ENCODE results near the gene TRPM8. TPM values are rescaled to one million over a fixed set of nuclear protein-coding genes. Genes with fewer than 3 reads are reported as not detected.

Gene TRPM8
- polyA plus RNA-seq, 2 of the 4 experiments (the other 2 are of a cell fraction), result 0.25 to 0.97 TPM

- no peak for FAIRE-seq
- TF ChIP-seq ATOH8 (CRISPR knock-in tag; IDR thresholded peaks at IDR 0.05; ENCODE audit: low read depth), result no peak
- peak; percentile 58 for TF ChIP-seq CTCF (IDR thresholded peaks at IDR 0.05)
- TF ChIP-seq SMC3 (IDR thresholded peaks at IDR 0.05), result peak; percentile 65
- TF ChIP-seq TFCP2L1 (CRISPR knock-in tag; IDR thresholded peaks at IDR 0.05), result no peak
- no peak for TF ChIP-seq RCOR1 (IDR thresholded peaks at IDR 0.05; ENCODE audit: low read depth, low read length)
- peak; percentile 57 to 63 for TF ChIP-seq RAD21 (conservative IDR thresholded peaks at IDR 0.05 in 1 of 2, IDR thresholded peaks at IDR 0.05 in 1 of 2)
- WGBS (ENCODE audit: missing lambda C conversion rate), result 7% methylated on average over 2 of the region's 2 CpGs
- ChIA-PET POLR2A (no interaction called here), CTCF (interaction anchor here (0.7 to 4.9 kb wide), 11 partner anchors 11 to 68 kb away, joined by 3 to 39 read pairs (median 4); partner anchors contain the start of gene MSL3B)
- peak; percentile 45 to 50 for DNase-seq (ENCODE audit: low read depth in 1 of 2, low spot score in 1 of 2)
- H3K27ac ChIP-seq, result no peak overlapping the region
- no peak overlapping the region for H3K4me3 ChIP-seq
- no peaks in the 10 kb centered on the region for H3K9me3 ChIP-seq
- no peaks in the 10 kb centered on the region for H3K4me1 ChIP-seq
- no peak overlapping the region for H3K4me2 ChIP-seq
- ATAC-seq, result peak; percentile 65 to 82; a peak in 5 of 6 replicates
Measured at GRCh38 chr2:233915128-233915527, 2.0 kb upstream of the TRPM8 start.

GRCh38 chr2:233919319-233919718 is 2.1 kb downstream of the TRPM8 start:
- POLR2A ChIA-PET, result no interaction called here
- TF ChIP-seq ZFP36 (IDR thresholded peaks at IDR 0.05; ENCODE audit: borderline replicate concordance, partially characterized antibody) (peak; percentile 11), POLR2AphosphoS2 (conservative IDR thresholded peaks at IDR 0.05; ENCODE audit: low read length) (no peak)
- CTCF ChIA-PET, result interaction anchor here (3.0 kb wide), 1 partner anchor 61 kb away, joined by 14 read pairs; no protein-coding TSS in a partner anchor
- WGBS (ENCODE audit: missing lambda C conversion rate), result 84% methylated on average over 1 of the region's 1 CpG
- H3K27ac ChIP-seq, result no peak overlapping the region
- H3K4me2 ChIP-seq, result no peak overlapping the region
- H3K4me1 ChIP-seq, result no peaks in the 10 kb centered on the region
- no peak for ATAC-seq
- H3K9me3 ChIP-seq, result no peaks in the 10 kb centered on the region
- no peak for DNase-seq (ENCODE audit: low read depth in 1 of 2, low spot score in 1 of 2)
- FAIRE-seq, result no peak
- no peak overlapping the region for H3K4me3 ChIP-seq

- FAIRE-seq (no peak), ATAC-seq (no peak), DNase-seq (ENCODE audit: low read depth in 1 of 2, low spot score in 1 of 2) (no peak)
- POLR2A ChIA-PET, result no interaction called here
- no peaks in the 10 kb centered on the region for H3K9me3 ChIP-seq
- no peak overlapping the region for H3K27ac ChIP-seq
- WGBS (ENCODE audit: missing lambda C conversion rate), result 65% methylated on average over 3 of the region's 3 CpGs
- no peaks in the 10 kb centered on the region for H3K4me1 ChIP-seq
- TF ChIP-seq GATA3 (IDR thresholded peaks at IDR 0.05; ENCODE audit: borderline replicate concordance) (no peak), CHD2 (IDR thresholded peaks at IDR 0.05; ENCODE audit: low read length, partially characterized antibody) (no peak), RARB (CRISPR knock-in tag; IDR thresholded peaks at IDR 0.05) (no peak)
- CTCF ChIA-PET, result interaction anchor here (3.6 kb wide), 1 partner anchor 13 kb away, joined by 20 read pairs; no protein-coding TSS in a partner anchor
- no peak overlapping the region for H3K4me3 ChIP-seq
- H3K4me2 ChIP-seq, result no peak overlapping the region
Measured at GRCh38 chr2:233919938-233920337, 2.8 kb downstream of the TRPM8 start.

- Histone ChIP-seq H3K4me1 (no peaks in the 10 kb centered on the region), H3K27ac (no peak overlapping the region), H3K4me2 (no peak overlapping the region), H3K4me3 (no peak overlapping the region), H3K9me3 (no peaks in the 10 kb centered on the region)
- ChIA-PET POLR2A (no interaction called here), CTCF (interaction anchor here (0.8 to 3.6 kb wide), 4 partner anchors 10 to 64 kb away, joined by 3 to 20 read pairs (median 4); no protein-coding TSS in a partner anchor)
- WGBS (ENCODE audit: missing lambda C conversion rate), result 41% methylated on average over 1 of the region's 1 CpG
- no peak for ATAC-seq
- TF ChIP-seq RNF2 (IDR thresholded peaks at IDR 0.05; ENCODE audit: borderline replicate concordance, low read depth) (no peak), JUN (IDR thresholded peaks at IDR 0.05) (no peak), EHF (CRISPR knock-in tag; IDR thresholded peaks at IDR 0.05) (no peak), CEBPB (IDR thresholded peaks at IDR 0.05) (no peak), NPAS2 (CRISPR knock-in tag; IDR thresholded peaks at IDR 0.05; ENCODE audit: borderline replicate concordance) (no peak), HOXB13 (CRISPR knock-in tag; IDR thresholded peaks at IDR 0.05; ENCODE audit: low read depth) (no peak), CTCF (IDR thresholded peaks at IDR 0.05) (no peak), CHD2 (IDR thresholded peaks at IDR 0.05; ENCODE audit: low read length, partially characterized antibody) (no peak), SREBF2 (IDR thresholded peaks at IDR 0.05) (no peak), ZFP36 (IDR thresholded peaks at IDR 0.05; ENCODE audit: borderline replicate concordance, partially characterized antibody) (no peak), NR3C1 (IDR thresholded peaks at IDR 0.05) (no peak), BHLHE40 (IDR thresholded peaks at IDR 0.05; ENCODE audit: low read depth, low read length) (no peak)
- no peak for DNase-seq (ENCODE audit: low read depth in 1 of 2, low spot score in 1 of 2)
- no peak for FAIRE-seq
Measured at GRCh38 chr2:233922471-233922870, 5.3 kb downstream of the TRPM8 start.
